Prostate gland (tissue), 2 donors: Measurements from ENCODE around the gene CHN1. TPM values are rescaled to one million over a fixed set of nuclear protein-coding genes. Genes with fewer than 3 reads are reported as not detected.

Source experiments
- DNase-seq: peaks from one replicate; pipeline ENCODE4 v3.0.0-alpha.2; 2019; ENCODE audit warnings: low spot score
- H3K27ac ChIP-seq, 2 donors: fragments of 200-600 bp; sonication (generic); 2 replicates each; pipeline ENCODE4 v1.5.1; 2017 to 2019
- H3K27me3 ChIP-seq: fragments of 200-600 bp; sonication (generic); replicated peaks from 2 replicates; pipeline ENCODE4 v1.5.1; 2019; ENCODE audit not compliant: insufficient read depth
- H3K36me3 ChIP-seq, 2 donors: fragments of 200-600 bp; sonication (generic); 1 replicate in 1 of 2; 2 replicates in 1 of 2; pipeline versions ENCODE4 v1.5.1 to v1.8.1; 2017 to 2019
- H3K4me1 ChIP-seq: fragments of 200-600 bp; sonication (generic); replicated peaks from 2 replicates; pipeline ENCODE4 v1.5.1; 2019
- H3K4me3 ChIP-seq, 2 donors: fragments of 200-600 bp; sonication (generic); 2 replicates each; pipeline ENCODE4 v1.5.1; 2017 to 2019
- H3K9me3 ChIP-seq: fragments of 200-600 bp; sonication (generic); 2 replicates; pipeline ENCODE4 v1.5.1; 2017
- CTCF ChIP-seq, 4 experiments: fragments of 200-600 bp in 2 of 4; fragments of 450-650 bp in 2 of 4; sonication (generic) in 2 of 4; IDR thresholded peaks; 1 replicate in 3 of 4; 2 replicates in 1 of 4; pipeline ENCODE4 v1.5.1; 2016 to 2019; ENCODE audit warnings: antibody characterized with exemption in 4 of 4, mild to moderate bottlenecking in 2 of 4, moderate library complexity in 2 of 4
- POLR2A ChIP-seq: fragments of 450-650 bp; IDR thresholded peaks from one replicate; pipeline ENCODE4 v1.6.1; 2016; ENCODE audit warnings: antibody characterized with exemption, mild to moderate bottlenecking
- POLR2AphosphoS5 ChIP-seq: sonication (generic); formaldehyde crosslinking; IDR thresholded peaks from one replicate; pipeline ENCODE4 v1.6.1; 2017; ENCODE audit warnings: antibody characterized with exemption
- WGBS: methylation state at CpG from one replicate; pipeline ENCODE4 v1.1.5; 2018; 5-methylcytosine and 5-hydroxymethylcytosine counted together
- intact Hi-C: fragments of 100-400 bp; cut with DNase I; formaldehyde crosslinking; loops from one replicate; pipeline ENCODE4 v1.14.2; 2022
- total RNA-seq, 2 donors: library from RNA; depleted of rRNA; stranded (reverse); fragments of >200 nt; gene quantifications; one replicate each; pipeline ENCODE4 v1.1.0, GENCODE V29; 2016

The CHN1 gene
- total RNA-seq, 2 donors from 2014 or later, result 7.8 to 20.1 TPM

- WGBS, result 85% methylated on average over 3 of the region's 3 CpGs
- intact Hi-C loops, result no loop called here
- Histone ChIP-seq H3K4me1 (no peaks in the 10 kb centered on the region), H3K36me3 (no peaks in the 10 kb centered on the region), H3K27me3 (no peaks in the 10 kb centered on the region), H3K27ac (no peak overlapping the region), H3K4me3 (no peak overlapping the region), H3K9me3 (no peaks in the 10 kb centered on the region)
- no peak for DNase-seq
- TF ChIP-seq POLR2A (no peak), POLR2AphosphoS5 (no peak), CTCF (IDR thresholded peaks at IDR 0.05) (no peak)
Measured at GRCh38 chr2:174794851-174795374, 210.3 kb downstream of the CHN1 start.

- no peak for DNase-seq
- H3K36me3 ChIP-seq, result no peaks in the 10 kb centered on the region
- TF ChIP-seq POLR2A (no peak), CTCF (IDR thresholded peaks at IDR 0.05) (no peak)
- intact Hi-C loops, result no loop called here
- no peaks in the 10 kb centered on the region for H3K9me3 ChIP-seq
- WGBS, result 61% methylated on average over 7 of the region's 7 CpGs
- no peaks in the 10 kb centered on the region for H3K27me3 ChIP-seq
- H3K4me1 ChIP-seq, result no peaks in the 10 kb centered on the region
- no peak overlapping the region for H3K4me3 ChIP-seq
- H3K27ac ChIP-seq, result no peak overlapping the region
Measured at GRCh38 chr2:174792309-174793025, 212.7 kb downstream of the CHN1 start.

DNA sequence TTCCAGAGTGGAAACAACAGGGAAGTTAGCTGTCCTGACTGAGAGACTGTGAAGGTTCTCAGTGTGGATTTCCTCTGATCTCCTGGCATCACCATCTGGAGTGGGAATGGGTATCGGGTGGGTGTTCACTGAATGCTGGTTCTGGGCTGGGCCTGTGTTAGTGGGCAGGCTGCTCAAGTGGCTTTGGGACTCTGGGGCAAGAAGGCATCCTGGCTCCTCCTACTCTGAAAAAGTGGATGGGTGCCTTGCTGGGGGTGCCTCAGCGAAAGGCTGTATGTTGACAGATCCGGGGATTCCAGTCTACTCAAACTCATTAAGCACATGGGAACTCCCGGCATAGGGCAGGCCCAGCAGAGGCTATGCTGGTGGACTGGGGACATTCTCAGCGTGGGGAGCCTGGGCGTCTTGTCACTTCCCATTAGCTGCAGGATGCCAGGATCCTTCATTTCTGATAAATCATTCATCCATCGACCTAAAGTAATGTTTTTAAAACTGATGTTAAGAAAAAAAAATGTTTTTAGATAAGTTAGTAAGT is 213.4 kb downstream of the CHN1 start:
- no peak for TF ChIP-seq POLR2A
- TF ChIP-seq CTCF (IDR thresholded peaks at IDR 0.05), result no peak
- TF ChIP-seq POLR2AphosphoS5, result no peak
- Histone ChIP-seq H3K4me1 (no peaks in the 10 kb centered on the region), H3K27ac (no peak overlapping the region), H3K4me3 (no peak overlapping the region), H3K9me3 (no peaks in the 10 kb centered on the region), H3K27me3 (no peaks in the 10 kb centered on the region), H3K36me3 (no peaks in the 10 kb centered on the region)
- WGBS, result 78% methylated on average over 7 of the region's 7 CpGs
- no peak for DNase-seq
- intact Hi-C loops, result no loop called here

DNA sequence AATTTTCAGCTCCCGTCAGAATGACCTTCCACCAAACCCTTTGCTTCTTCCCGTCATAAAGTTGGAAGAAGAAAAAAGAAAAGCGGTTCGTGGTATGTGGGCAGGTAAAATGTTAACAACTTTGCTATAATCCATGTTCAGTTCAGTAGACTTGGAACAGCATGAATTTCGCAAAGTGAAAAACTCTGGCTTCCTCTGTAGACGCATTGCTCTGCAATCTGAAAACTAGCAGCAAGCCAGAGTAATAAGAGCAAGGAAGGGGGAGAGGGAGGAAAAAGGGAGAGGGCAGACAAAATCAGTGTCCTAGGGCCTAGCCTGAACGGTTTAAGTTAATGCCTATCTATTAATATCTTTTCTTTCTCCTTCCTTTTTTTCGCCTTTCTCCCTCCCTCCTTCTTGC is 214.2 kb downstream of the CHN1 start:
- no peaks in the 10 kb centered on the region for H3K36me3 ChIP-seq
- TF ChIP-seq POLR2A (no peak), POLR2AphosphoS5 (no peak), CTCF (IDR thresholded peaks at IDR 0.05) (no peak)
- no peaks in the 10 kb centered on the region for H3K9me3 ChIP-seq
- no peak overlapping the region for H3K27ac ChIP-seq
- H3K4me1 ChIP-seq, result no peaks in the 10 kb centered on the region
- DNase-seq, result no peak
- 56% methylated on average over 8 of the region's 8 CpGs for WGBS
- no peak overlapping the region for H3K4me3 ChIP-seq
- intact Hi-C loops, result no loop called here
- H3K27me3 ChIP-seq, result no peaks in the 10 kb centered on the region

- Histone ChIP-seq H3K4me1 (no peaks in the 10 kb centered on the region), H3K27me3 (no peaks in the 10 kb centered on the region), H3K27ac (no peak overlapping the region), H3K4me3 (no peak overlapping the region), H3K9me3 (no peaks in the 10 kb centered on the region), H3K36me3 (no peaks in the 10 kb centered on the region)
- TF ChIP-seq POLR2AphosphoS5, result no peak
- no peak for TF ChIP-seq POLR2A
- intact Hi-C loops, result no loop called here
- WGBS, result 90% methylated on average over 16 of the region's 16 CpGs
- no peak for DNase-seq
Measured at GRCh38 chr2:174789001-174789400, 216.2 kb downstream of the CHN1 start.
